Osteocyte (in vitro differentiated cells): ENCODE data around the gene UBR1. TPM values are rescaled to one million over a fixed set of nuclear protein-coding genes. Genes with fewer than 3 reads are reported as not detected.
"Not testable (repeated sequence)": the region's sequence is repeated elsewhere in the genome, so short reads cannot be mapped to it uniquely, and the experiment has no call there.

Experiments
- DNase-seq: peaks from one replicate; pipeline ENCODE4 v3.0.0; 2021; ENCODE audit warnings: mixed read lengths; ENCODE audit not compliant: unreplicated experiment; ENCODE audit errors: extremely low spot score
- H3K27ac Mint-ChIP-seq: one replicate; pipeline ENCODE4 v1.8.0; 2021; ENCODE audit warnings: mild to moderate bottlenecking, mixed read lengths; ENCODE audit not compliant: unreplicated experiment
- H3K27me3 Mint-ChIP-seq: one replicate; pipeline ENCODE4 v1.8.0; 2021; ENCODE audit warnings: mixed read lengths; ENCODE audit not compliant: unreplicated experiment
- H3K36me3 Mint-ChIP-seq: one replicate; pipeline ENCODE4 v1.8.0; 2021; ENCODE audit warnings: mixed read lengths; ENCODE audit not compliant: unreplicated experiment
- H3K4me1 Mint-ChIP-seq: one replicate; pipeline ENCODE4 v1.8.0; 2021; ENCODE audit warnings: mixed read lengths; ENCODE audit not compliant: unreplicated experiment
- H3K4me3 Mint-ChIP-seq: one replicate; pipeline ENCODE4 v1.8.0; 2021; ENCODE audit warnings: mild to moderate bottlenecking, moderate library complexity, mixed read lengths; ENCODE audit not compliant: unreplicated experiment
- H3K9me3 Mint-ChIP-seq: one replicate; pipeline ENCODE4 v1.8.0; 2021; ENCODE audit warnings: mixed read lengths; ENCODE audit not compliant: unreplicated experiment
- total RNA-seq: library from RNA; stranded (reverse); gene quantifications from 2 replicates; pipeline ENCODE4 v1.2.1, GENCODE V29; 2021
- TF ChIP-seq, protein P1 (sequence below): fragments of 200-600 bp; sonication (generic); IDR thresholded peaks from 2 replicates; pipeline ENCODE4 v1.5.0; 2021; ENCODE audit warnings: antibody characterized with exemption, mild to moderate bottlenecking, moderate library complexity

The UBR1 gene
- total RNA-seq, 1 donor from 2014 or later = 31.4 TPM

DNA sequence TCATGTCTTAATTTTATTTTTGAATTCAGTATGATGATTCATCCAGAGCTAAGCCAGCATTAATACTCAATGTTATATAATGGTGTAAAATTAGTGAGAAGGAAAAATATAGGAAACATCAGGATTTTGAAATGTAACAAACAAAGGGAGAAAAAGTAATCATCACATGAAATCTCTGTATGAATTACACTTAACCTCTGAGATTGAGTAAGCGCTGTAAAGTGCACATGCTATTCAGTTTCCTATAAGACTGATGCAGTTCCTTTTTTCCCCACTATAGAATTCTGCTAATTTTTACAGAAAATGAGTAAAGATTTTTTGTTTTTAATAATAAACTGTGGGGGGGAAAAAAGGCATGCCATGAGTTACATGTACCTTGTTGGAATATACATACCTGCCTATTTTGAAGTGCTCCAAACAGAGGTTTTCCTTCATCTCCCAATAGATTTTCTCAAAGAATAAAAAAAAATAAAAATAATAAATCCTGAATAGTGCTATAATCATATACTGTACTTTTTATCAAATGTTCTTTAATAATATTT, 121.3 kb downstream of the UBR1 start:
- no peak overlapping the region for H3K4me3 Mint-ChIP-seq
- TF ChIP-seq, protein P1, sequence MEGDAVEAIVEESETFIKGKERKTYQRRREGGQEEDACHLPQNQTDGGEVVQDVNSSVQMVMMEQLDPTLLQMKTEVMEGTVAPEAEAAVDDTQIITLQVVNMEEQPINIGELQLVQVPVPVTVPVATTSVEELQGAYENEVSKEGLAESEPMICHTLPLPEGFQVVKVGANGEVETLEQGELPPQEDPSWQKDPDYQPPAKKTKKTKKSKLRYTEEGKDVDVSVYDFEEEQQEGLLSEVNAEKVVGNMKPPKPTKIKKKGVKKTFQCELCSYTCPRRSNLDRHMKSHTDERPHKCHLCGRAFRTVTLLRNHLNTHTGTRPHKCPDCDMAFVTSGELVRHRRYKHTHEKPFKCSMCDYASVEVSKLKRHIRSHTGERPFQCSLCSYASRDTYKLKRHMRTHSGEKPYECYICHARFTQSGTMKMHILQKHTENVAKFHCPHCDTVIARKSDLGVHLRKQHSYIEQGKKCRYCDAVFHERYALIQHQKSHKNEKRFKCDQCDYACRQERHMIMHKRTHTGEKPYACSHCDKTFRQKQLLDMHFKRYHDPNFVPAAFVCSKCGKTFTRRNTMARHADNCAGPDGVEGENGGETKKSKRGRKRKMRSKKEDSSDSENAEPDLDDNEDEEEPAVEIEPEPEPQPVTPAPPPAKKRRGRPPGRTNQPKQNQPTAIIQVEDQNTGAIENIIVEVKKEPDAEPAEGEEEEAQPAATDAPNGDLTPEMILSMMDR = peak; percentile 14
- H3K27me3 Mint-ChIP-seq = no peaks in the 10 kb centered on the region
- H3K36me3 Mint-ChIP-seq = peaks cover 39% of the 10 kb centered on the region
- no peaks in the 10 kb centered on the region for H3K4me1 Mint-ChIP-seq
- no peaks in the 10 kb centered on the region for H3K9me3 Mint-ChIP-seq
- H3K27ac Mint-ChIP-seq = no peak overlapping the region
- no peak for DNase-seq

DNA sequence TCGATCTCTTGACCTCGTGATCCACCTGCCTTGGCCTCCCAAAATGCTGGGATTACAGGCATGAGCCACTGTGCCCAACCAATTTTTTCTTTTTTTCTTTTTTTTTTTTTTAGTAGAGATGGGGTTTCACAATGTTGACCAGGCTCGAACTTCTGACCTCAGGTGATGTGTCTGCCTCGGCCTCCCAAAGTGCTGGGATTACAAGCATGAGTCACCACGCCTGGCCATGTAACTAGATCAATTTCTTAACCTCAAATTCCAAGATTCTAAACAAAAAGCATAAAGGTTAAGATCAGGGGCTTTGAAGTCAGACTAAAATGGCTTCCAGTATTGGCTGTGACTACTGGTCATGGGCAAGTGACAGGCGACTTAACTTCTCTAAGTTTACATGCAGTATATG, 126.7 kb downstream of the UBR1 start:
- DNase-seq, H3K27me3 Mint-ChIP-seq, H3K4me3 Mint-ChIP-seq, H3K9me3 Mint-ChIP-seq, H3K27ac Mint-ChIP-seq, H3K4me1 Mint-ChIP-seq: not testable (repeated sequence)
- peaks cover 52% of the 10 kb centered on the region for H3K36me3 Mint-ChIP-seq

DNA sequence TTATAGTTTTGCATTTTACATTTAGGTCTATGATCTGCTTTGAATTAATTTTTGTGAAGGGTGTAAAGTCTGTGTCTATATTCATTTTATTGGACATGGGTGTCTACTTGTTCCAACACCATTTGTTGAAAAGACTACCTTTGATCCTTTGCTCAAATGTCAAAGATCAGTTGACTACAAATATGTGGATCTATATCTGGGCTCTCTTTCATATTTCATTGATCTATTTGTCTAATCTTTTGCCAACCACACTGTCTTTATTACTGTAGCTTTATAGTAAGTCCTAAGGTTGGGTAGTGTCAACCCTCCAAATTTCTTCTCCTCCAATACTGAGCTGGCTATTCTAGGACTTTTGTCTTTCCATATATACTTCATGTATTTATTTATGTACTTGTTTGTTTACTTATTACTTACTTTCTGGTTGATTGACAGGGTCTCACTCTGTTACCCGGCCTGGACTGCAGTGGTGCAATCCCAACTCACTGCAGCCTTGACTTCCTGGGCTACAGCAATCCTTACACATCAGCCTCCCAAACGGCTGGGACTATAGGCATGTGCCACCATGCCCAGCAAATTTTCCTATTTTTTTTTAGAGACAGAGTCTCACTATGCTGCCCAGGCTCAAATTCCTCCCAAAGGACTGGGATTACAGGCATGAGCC, 131.5 kb downstream of the UBR1 start:
- Mint-ChIP-seq H3K27ac (no peak overlapping the region), H3K36me3 (peaks cover 79% of the 10 kb centered on the region), H3K4me3 (no peak overlapping the region), H3K27me3 (no peaks in the 10 kb centered on the region), H3K4me1 (no peaks in the 10 kb centered on the region), H3K9me3 (peaks cover 6% of the 10 kb centered on the region)
- TF ChIP-seq, protein P1 = no peak
- DNase-seq = no peak

DNA sequence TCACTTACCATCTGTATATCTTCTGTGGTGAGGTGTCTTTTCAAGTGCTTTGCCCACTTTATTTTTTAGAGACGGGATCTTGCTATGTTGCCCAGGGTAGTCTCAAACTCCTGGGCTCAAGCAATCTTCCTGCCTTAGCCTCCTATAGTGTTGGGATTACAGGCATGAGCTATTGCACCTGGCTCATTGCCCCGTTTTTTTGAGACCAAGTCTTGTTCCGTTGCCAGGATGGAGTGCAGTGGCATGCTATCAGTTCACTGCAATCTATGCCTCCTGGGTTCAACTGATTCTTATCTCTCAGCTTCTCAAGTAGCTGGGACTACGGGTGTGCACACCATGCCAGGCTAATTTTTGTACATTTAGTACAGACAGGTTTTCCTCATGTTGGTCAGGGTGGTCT, 132.7 kb downstream of the UBR1 start:
- H3K36me3 Mint-ChIP-seq = peaks cover 83% of the 10 kb centered on the region

DNA sequence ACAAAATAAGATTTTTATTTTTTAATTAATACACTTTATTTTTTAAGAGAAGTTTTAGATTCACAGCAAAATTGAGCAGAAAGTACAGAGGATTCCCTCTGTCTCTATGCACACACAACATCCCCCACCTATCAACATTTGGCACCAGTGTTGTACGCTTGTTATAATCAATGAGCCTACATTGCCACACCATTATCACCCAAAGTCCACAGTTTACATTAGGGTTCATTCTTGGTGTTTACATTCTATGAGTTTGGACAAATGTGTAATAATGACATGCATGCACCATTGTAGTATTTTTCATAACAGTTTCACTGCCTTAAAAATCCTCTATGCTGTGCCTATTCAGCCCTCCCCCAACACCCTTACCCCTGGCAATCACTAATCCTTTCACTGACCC, 134.0 kb downstream of the UBR1 start:
- TF ChIP-seq, protein P1 = no peak
- no peaks in the 10 kb centered on the region for H3K4me1 Mint-ChIP-seq
- H3K27me3 Mint-ChIP-seq = no peaks in the 10 kb centered on the region
- H3K9me3 Mint-ChIP-seq = peaks cover 6% of the 10 kb centered on the region
- DNase-seq = no peak
- no peak overlapping the region for H3K27ac Mint-ChIP-seq
- no peak overlapping the region for H3K4me3 Mint-ChIP-seq
- peaks cover 74% of the 10 kb centered on the region for H3K36me3 Mint-ChIP-seq

More for the DNA sequence above, 132.7 kb downstream of the UBR1 start:
- Mint-ChIP-seq H3K9me3 (peaks cover 6% of the 10 kb centered on the region), H3K4me1 (no peaks in the 10 kb centered on the region), H3K27ac (no peak overlapping the region), H3K4me3 (no peak overlapping the region), H3K27me3 (no peaks in the 10 kb centered on the region)
- TF ChIP-seq, protein P1 = no peak
- no peak for DNase-seq
